NCI-H187 (cell line): Measurements from ENCODE around the gene KCNH1.
"Not testable (repeated sequence)": the region's sequence is repeated elsewhere in the genome, so short reads cannot be mapped to it uniquely, and the experiment has no call there.

Experiments used
- DNase-seq, 2 experiments: peaks; one replicate each; lab custom pipeline; 2025; lab: John Stamatoyannopoulos, UW

The KCNH1 gene

DNA sequence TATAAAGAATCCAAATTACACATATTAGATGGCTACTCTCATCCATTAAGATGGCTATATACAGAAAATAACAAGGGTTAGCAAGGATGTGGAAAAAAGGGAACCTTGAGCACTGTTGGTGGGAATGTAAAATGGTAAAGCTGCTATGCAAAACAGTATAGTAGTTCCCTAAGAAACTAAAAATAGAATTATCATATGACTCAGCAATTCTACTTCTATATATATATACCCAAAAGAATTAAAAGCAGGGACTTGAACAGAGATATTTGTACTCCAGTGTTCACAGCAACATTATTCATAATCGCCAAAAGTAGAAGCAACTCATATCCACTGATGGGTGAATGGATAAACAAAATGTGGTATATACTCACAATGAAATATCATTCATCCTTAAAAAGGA, 126.1 kb downstream of the KCNH1 start:
- no peak for DNase-seq

DNA sequence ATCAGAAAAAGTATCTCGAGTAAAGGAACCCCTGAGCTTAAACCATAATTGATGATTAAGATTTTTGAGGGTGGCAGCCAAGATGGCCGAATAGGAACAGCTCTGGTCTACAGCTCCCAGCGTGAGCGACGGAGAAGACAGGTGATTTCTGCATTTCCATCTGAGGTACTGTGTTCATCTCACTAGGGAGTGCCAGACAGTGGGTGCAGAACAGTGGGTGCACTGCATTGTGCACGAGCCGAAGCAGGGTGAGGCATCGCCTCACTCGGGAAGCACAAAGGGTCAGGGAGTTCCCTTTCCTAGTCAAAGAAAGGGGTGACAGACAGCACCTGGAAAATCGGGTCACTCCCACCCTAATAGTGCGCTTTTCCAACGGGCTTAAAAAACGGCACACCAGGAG, 138.0 kb downstream of the KCNH1 start:
- DNase-seq = not testable (repeated sequence)

DNA sequence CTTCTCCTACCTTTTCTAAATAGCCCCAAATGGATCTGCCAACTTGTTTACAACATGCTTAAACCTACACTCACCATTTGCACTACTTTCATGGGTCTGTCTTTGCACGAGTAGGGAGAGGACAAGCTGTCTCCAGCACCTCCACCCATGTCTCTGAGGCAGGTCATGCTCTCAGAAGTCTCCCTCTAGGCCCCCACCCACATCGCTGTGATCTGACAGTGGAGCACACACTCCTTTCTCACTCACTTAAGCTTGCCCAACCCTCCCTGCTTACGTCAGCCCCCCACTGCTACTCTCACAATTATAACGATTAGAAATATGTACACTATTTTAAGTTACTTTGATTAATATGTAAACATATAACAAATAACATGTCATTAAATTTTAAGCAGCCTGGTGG, 141.1 kb downstream of the KCNH1 start:
- DNase-seq = no peak

DNA sequence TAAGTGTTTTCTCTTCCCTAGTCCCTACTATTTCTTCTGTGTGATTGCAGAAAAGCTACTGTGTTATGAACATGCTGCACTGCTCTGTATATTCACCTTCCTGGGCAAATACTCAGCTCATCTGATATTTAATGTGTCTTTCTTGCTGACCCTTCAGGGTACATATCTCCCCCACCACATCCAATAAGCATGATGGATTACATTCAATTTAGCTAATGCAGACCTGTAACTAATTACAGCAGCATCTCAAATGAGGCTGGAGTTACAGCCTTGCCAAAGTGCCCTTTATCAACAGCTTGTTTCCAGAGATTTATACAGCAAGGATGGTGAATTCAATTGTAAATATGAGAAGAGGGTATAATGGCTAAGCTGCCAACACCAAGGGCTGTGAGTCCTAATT, 144.0 kb downstream of the KCNH1 start:
- no peak for DNase-seq

DNA sequence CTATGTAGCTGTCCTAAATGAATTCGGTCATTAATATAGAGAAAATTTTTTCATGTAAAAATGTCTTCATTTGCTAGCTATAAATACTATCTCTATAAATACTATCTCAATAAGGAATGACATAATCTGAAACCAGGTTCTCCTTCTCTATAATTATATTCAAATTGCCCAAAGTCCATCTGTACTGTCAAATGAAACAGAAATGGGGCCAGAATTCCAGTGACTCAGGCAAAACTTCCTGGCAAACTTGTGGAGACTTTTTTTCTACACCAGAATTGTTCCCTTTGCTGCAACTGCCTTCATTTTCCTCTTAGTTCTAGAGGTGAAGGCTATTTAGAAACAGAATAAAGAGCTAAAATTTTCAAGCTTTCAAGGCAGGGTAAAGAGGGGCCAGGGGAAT, 152.5 kb downstream of the KCNH1 start:
- DNase-seq = no peak

DNA sequence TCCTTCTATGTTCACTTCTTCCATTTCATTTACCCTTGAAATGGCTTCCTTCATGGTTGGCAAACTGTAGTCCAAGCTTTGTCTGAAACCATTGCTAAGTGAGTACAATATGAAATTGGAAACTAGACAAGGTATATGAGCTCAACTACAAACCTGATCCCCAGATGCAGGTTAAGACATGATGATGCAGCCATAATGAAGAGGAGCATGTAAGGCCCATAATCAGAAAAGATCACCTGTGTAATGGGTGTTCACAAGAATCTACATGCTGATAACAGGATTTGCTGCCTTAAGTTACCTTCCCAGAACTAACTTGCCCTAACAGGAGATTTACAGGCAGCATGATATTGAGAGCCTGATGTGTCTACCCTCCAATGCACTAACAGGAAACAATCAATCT, 153.9 kb downstream of the KCNH1 start:
- DNase-seq = no peak

DNA sequence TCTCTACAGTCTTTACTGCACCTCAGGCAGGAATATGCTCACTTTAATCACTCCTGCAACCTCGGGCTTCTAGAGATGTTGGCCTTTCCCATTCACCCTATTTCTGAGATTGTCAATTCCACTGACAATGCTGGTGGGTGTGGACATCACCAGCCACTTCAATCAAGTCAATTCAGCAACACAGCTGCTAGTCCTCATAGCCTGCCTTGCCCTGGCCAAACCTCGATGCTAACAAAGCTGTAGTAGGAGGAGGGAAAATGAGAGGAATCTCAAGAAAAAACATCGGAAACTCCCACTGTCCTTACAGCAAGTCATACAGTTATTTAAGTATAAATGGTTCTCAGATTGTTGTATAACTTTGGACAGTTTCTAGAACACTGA, 155.0 kb downstream of the KCNH1 start:
- DNase-seq = no peak

DNA sequence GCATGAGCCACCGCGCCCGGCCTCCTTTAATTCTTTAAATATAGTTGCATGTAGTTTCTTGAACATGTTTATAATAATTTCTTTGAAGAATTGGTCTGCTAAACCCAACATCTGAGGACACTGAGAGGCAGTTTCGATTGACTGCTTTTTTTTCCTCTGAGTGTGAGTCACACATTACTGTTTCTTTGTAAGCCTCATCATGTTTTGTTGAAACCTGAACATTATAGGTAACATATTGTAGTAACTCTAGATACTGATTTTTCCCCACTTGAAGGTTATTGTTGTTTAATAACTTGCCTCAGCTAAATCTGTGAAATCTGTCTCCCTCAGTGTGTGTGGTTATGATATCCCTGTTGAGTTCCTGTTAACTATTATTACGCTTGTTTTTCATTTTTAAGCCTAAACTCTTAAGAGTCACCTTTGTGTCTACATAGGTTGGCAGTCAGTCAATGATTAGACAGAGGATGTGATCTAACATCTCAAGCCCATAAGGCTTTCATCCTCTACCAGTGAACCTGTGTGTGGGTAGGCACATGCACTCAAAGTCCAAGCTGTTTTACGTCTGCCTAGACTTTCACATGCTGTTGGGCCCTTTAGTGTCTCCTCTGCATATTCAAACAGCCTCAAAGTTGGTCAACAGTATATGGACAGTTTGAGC, 155.5 kb downstream of the KCNH1 start:
- no peak for DNase-seq

DNA sequence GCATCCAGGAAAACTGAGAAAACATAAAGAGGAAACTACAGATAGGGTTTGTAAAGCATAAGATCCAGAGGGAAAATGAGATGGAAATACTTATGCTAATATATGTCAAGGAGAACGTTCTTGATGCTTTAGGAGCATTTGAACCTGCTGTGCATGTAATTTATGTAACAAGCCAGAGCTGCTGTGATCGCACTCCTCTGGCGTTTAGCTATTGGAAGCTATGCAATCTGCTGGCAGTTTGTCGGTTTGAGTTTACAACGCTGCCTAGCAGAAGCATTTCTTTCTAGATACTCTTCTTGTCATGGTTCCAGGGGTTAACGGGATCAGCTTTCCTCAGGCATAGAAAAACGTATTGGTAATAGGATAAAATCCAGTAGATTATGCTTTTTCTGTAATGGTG, 182.7 kb downstream of the KCNH1 start:
- no peak for DNase-seq

DNA sequence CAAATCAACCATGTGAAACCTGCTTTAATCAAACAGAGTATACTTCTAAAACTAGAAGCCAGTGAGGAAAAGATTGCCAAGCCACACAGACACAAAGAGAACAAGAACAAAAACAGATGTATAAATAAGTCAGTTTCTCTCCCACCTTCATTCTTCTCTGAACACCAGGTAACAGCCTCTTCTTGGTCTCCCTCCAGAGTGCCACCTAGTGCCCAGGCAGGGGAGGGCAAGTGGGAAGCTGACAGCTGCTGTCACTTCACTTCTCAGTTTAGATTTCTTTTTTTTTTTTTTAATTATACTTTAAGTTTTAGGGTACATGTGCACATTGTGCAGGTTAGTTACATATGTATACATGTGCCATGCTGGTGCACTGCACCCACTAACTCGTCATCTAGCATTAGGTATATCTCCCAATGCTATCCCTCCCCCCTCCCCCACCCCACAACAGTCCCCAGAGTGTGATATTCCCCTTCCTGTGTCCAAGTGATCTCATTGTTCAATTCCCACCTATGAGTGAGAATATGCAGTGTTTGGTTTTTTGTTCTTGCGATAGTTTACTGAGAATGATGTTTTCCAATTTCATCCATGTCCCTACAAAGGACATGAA, 183.9 kb downstream of the KCNH1 start:
- not testable (repeated sequence) for DNase-seq

DNA sequence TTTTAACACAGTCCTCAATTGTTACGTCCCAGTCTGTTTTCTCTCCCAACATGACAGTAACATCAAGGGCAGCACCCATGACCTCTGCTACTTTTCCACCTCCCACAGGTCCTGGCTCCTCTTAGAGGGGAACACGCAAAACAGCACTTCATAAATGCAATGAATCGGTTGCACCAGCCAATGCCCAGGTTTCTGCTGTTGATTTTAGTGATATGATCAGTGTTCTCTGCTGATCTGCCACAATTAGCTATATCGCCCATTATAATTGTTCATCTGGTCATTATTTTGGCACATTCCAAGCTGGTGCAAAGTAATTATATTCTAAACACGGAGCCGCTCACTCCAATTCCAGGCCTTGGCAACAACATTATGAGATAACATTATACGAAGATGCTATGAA, 184.5 kb downstream of the KCNH1 start:
- DNase-seq = no peak

DNA sequence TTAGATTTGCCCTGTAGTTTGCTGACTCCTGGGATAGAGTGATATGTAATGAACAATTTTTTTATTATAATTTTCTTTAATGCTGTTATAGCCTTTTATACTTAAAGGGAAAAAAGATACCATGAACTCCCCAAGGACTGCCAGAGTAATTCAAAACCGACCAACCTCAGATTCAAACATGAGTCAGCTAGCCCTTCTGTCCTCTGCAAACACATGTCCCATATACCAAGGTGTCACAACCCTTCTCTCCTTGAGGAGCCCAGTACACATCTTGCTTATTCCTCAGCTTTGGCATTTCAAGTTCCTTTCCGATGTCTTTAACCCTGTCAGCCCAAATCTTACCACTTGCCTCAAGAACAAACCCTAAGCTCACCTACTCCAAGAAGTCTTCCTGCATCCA, 184.9 kb downstream of the KCNH1 start:
- DNase-seq = no peak

DNA sequence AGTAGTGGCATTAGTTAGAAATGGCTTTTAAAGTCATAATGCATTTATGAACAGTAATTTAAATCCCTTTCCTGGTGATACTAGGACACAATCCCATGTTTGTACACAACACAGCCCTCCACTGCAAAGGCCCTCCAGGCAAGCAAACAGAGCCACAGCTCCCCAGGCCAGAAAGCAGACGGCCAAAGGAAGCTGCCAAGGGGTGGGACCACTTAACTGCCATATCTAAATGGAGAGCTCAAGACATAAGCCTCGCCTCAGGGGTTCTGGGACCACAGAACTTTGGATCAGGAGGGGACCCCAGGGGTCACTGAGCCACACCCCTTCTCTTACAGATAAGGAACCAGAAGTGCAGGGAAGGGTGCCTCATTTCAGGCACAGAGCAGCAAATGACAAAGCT, 189.7 kb downstream of the KCNH1 start:
- no peak for DNase-seq

DNA sequence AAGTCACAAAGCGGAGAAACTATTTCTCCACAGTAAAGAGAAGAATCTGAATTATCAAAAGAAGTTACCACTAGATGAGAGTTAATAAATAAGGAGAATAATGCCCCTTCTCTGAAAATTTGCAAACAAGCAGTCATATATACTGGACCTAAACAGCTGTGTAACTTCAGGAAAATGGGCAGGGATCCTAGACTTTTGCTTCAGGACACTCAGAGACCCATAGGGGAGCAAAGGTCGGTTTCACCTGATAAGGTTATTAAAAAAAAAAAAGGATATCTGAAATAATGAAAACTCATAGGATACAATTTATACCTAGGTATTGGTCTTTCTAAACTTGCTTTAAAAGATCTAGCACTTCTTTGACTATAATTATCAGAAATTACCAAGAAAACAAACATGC, 191.4 kb downstream of the KCNH1 start:
- no peak for DNase-seq

DNA sequence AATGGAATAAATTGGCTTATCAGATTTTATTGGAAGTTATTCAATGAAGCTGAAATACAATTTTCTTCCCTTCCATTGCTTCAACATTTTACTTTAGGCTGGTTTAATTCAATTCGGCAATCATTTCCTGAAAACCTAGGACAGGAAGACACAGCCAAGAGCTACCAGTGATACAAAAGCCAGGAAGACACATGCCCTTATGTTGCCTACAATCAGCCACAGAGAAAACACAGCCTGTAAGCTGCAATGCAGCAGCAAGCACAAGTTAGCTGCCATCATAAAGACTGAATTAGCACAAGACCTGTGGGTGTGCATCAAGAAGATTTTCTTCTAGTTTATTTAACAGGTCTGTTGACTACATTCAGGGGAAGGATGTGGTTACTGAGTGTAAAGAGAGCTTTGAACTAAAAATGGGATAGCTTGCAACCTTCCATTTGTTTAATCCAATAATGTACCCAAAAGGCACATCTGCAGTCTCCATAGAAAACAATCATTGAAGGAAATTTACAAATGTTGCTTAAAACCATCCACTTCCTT, 193.8 kb downstream of the KCNH1 start:
- no peak for DNase-seq

DNA sequence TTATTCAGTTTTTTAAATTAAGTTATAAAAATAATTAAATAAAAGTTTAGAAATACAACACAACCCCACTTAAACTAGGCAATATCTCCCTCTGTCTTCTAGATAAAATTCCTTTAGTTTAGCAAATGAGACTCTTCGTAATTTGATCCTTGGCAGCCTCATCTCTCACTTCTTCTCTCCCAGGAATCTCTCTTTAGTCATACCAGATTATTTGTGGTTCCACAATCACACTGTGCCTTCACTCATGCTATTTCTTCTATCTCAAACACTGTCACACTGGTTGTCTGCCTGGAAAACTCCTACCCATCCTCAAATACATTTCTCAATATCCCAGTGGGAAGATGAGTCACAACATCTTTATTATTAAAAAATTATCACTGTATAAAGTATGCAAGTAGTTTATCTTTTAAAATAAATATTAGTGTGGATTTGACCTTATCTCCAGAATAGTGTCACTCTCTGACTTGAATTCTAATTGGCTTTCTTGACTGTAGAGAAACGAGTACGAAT, 195.5 kb downstream of the KCNH1 start:
- no peak for DNase-seq

DNA sequence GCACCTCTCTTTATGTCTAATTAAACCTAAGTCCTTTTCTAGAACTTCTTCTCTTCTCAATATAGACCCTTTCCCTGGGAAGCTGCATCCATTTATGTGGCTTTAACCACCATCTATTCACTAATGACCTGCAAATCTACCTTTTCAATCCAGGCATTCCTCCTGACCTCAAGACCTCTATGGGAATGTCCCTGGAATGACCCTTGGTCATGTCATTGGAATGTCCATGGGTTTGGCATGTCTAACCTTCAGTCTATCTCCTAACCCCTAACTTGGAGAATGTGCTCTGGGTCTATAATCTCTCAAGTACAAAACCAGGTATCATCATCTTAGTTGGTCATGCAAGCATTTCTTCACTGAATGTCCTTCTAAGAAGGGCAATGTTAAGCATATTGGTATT, 196.1 kb downstream of the KCNH1 start:
- no peak for DNase-seq

DNA sequence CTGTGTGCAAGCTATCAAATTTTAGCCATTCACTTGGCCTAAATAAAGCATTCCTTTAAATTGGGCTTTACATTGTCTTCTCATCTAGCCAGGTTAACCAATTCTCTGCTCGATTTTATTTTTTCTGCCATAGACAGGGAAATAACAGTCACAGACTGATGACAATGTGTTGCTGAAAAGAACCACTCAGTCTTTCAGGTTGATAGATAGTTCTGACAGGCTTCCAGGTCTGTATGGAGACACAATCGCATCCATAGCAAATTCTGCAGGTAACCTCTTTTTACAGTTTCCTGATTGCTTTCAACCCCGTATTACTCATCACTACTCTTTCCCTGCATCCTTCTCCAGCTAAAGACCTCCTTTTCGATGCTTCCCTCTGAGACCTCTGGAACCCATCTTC, 198.0 kb downstream of the KCNH1 start:
- no peak for DNase-seq

DNA sequence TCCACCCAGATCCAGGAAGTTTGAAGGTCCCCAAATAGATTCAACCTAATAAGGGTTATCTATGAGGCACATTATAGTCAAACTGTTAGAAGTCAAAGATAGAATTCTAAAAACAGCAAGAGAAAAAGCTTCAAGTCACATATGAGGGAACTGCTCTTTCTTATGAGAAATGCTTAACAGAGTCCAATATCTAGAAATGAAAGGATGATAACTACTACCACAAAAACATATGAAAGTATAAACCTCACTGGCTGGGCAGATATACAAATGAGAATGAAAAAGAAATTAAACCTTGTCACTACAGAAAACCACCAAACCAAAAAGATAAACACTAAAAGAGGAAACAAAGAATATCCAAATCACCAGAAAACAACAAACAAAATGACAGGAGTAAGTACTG, 201.8 kb downstream of the KCNH1 start:
- no peak for DNase-seq

DNA sequence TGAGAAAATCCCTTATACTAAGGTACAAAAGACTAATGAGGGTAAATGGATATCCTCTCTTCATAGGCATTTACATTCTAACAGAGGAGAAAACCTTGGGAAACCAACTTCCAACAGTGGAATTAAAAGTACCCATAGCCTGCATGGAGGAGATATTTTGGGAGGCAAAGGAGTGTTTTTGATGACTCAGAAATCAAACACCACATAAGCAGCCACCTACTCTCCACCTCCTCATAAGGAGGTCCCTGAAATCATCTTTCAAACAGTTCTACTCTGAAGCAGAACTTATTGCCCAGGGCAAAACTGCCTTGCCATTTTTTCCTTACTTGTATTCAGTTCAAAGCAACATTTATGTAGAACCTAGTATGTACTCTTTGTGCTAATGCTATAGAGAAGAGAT, 211.3 kb downstream of the KCNH1 start:
- no peak for DNase-seq

DNA sequence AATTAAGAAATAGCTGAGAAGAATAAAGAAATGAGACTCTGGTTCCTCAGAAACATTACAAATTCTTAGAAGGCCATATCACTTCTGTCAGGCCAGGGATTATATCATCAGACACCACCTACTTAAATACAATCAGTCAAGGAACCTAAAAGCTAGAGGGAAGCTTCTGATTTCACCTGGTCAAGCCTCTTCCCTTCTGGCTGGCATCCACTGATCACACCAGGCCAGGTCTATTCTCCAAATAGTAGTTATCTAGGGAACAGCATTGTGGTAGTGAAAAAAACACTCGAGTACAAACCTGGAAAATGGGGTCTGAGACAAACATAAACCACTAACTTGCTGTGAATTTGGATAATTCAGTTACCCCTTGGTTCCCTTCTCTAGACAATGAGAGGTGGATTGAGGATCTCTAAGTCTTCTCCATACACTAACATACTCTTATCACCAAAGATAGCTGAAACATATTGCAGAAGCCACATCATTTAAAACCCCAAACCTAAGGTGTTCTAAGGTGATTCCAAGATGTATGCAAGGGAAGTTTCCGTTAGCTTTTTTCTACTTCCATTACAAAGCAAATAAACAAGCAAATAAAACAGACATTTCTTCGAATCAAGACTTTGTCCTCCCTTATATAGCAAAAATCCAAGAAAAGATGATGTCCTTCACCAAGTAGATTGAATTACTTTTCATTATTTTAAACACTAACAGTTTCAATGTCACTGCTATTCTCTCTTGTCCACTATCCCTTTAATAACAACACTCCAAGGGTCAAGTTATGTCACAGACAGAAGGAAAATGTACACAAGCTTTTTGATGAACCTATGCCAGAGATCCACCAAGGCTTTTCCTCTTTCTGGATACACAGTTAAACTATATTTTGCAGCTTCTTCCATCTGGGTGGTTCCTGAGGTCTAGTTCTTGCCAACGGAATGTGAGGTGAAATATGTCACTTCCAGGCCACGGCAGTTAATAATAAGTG, 212.9 kb downstream of the KCNH1 start:
- DNase-seq = no peak

DNA sequence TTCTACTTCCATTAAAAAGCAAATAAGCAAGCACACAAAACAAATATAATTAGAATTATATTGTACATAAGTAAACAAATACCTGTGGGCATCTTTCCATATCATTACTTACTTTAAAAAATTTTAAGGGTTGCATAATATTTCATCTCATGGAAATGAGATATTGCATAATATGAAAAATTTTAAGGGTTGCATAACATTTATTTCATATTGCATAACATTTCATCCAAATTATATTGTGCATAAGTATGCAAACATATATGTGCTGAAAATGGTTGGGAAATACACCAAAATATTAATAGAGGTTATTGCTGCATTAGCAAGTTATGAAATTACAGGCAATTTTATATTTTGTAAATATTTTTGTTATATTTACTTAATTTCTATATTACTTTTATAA, 213.7 kb downstream of the KCNH1 start:
- DNase-seq = no peak

DNA sequence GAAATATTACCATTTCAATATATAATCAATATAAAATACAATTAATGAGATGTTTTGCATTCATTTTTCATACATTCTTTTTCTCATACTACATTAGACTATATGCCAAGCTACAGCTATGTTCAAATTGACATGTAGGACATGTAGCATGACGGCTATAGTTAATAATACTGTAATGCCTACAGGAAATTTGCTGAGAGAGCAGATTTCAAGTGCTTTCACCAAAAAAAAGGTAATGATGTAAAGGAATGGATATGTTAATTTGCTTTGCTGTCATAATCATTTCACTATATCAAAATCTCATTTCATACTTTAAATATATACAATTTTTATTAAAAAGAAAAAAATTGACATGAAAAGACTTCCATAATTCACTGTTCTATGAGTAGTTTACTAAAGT, 215.1 kb downstream of the KCNH1 start:
- DNase-seq = no peak
